Esophagus mucosa (tissue), 1 donor: ENCODE results near the gene SPTBN2. TPM values are rescaled to one million over a fixed set of nuclear protein-coding genes. Genes with fewer than 3 reads are reported as not detected.

ENCODE experiments used
- ATAC-seq: fragments of 200-7000 bp; cut with Tn5 transposase; one replicate; pipeline ENCODE4 v1.9.1; 2020
- total RNA-seq: library from RNA; stranded (reverse); gene quantifications from one replicate; pipeline ENCODE4 v1.2.4, GENCODE V29; 2023
- donor health status: DM: yes; HTN: yes; CAD: no.

Gene SPTBN2
- total RNA-seq, 1 donor from 2014 or later = 138 TPM

GRCh38 chr11:66638177-66639065 is 90.6 kb downstream of the SPTBN2 start, which contains the start of gene RBM4:
Gene RBM4, plus strand, starts transcription at chr11:66638703. Its CDS starts 1,009 bp downstream, at chr11:66639712.
- peak; percentile 97 for ATAC-seq

DNA sequence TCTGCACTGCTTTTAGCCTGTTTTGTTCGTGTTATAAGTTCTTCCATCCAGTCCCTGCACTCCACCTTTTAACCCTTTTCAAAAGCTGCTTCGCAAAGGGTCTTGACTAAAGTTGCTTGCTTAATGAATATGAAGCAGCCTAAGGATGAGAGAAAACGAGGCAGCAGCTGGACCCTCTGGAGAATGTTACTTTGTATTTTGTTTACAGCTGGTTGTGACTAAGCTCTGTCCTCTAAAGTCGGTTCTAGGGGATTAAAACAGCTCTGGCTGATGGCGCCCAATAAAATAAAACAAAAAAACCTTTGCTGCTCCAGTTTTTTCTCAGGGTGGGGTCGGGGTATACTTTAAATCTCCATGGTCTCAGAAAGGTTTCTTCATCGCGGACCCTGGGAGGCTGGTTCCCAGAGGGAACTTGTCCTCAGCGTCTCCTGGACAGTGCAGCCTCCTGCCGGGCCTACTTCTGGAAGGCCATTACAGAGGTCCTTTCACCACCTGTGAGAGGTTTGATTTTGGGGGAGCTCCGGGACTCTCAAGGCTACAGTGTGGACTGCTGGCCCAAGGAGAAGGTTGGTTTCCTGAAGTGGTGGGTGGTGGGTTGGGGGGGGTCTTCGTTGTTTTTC is 91.3 kb downstream of the SPTBN2 start:
- ATAC-seq = no peak

- no peak for ATAC-seq
These were observed 92.6 kb downstream of the SPTBN2 start for GRCh38 chr11:66636411-66636810.

Other genes starting within 250 kb of the SPTBN2 start
- 46.9 TPM for gene DPP3, start 248.8 kb downstream of the SPTBN2 start, total RNA-seq
- gene BBS1, start 218.6 kb downstream of the SPTBN2 start, total RNA-seq = 11.8 TPM
- 6.8 TPM for gene ZDHHC24, start 183.2 kb downstream of the SPTBN2 start, total RNA-seq
- 0.44 TPM for gene ACTN3, start 182.3 kb downstream of the SPTBN2 start, total RNA-seq
- 4.1 TPM for gene CTSF, start 160.6 kb downstream of the SPTBN2 start, total RNA-seq
- gene CCDC87, start 136.2 kb downstream of the SPTBN2 start, total RNA-seq = 0.16 TPM
- 20.1 TPM for gene CCS, start 136.0 kb downstream of the SPTBN2 start, total RNA-seq
- 36.8 TPM for gene RBM14, start 112.6 kb downstream of the SPTBN2 start, total RNA-seq
- gene RBM4, start 90.5 kb downstream of the SPTBN2 start, total RNA-seq = 84.7 TPM
- gene RBM4B, start 51.3 kb downstream of the SPTBN2 start, total RNA-seq = 10.2 TPM
- 14.5 TPM for gene RCE1, start 114.2 kb upstream of the SPTBN2 start, total RNA-seq
- 8.6 TPM for gene LRFN4, start 127.8 kb upstream of the SPTBN2 start, total RNA-seq
- gene PC, start 229.2 kb upstream of the SPTBN2 start, total RNA-seq = 50.5 TPM
- gene C11orf86, start 246.1 kb upstream of the SPTBN2 start, total RNA-seq = not detected